Neural progenitor cell (in vitro differentiated cells): ENCODE results near the gene AKAP8L. TPM values are rescaled to one million over a fixed set of nuclear protein-coding genes. Genes with fewer than 3 reads are reported as not detected.

ENCODE experiments used
- DNase-seq: peaks from one replicate; pipeline ENCODE4 v3.0.0-alpha.2; 2016; ENCODE audit warnings: low spot score
- H2AFZ ChIP-seq: fragments of 200-600 bp; sonication (generic); replicated peaks from 2 replicates; pipeline ENCODE4 v1.6.1; 2016; ENCODE audit warnings: antibody characterized with exemption
- H3F3A ChIP-seq: fragments of 200-600 bp; sonication (generic); 2 replicates; pipeline ENCODE4 v1.6.1; 2016; ENCODE audit warnings: antibody characterized with exemption, low read depth
- H3K27ac ChIP-seq: fragments of 200-600 bp; sonication (generic); 2 replicates; pipeline ENCODE4 v1.5.1; 2016; ENCODE audit warnings: mild to moderate bottlenecking
- H3K27me3 ChIP-seq: fragments of 200-600 bp; sonication (generic); 2 replicates; pipeline ENCODE4 v1.6.1; 2016; ENCODE audit warnings: mild to moderate bottlenecking, moderate library complexity
- H3K36me3 ChIP-seq: fragments of 200-600 bp; sonication (generic); 2 replicates; pipeline ENCODE4 v1.5.1; 2016
- H3K4me1 ChIP-seq: fragments of 200-600 bp; sonication (generic); 2 replicates; pipeline ENCODE4 v1.6.1; 2016; ENCODE audit warnings: mixed run types
- H3K4me2 ChIP-seq: fragments of 200-600 bp; sonication (generic); 2 replicates; pipeline ENCODE4 v1.6.1; 2016
- H3K4me3 ChIP-seq: fragments of 200-600 bp; sonication (generic); 2 replicates; pipeline ENCODE4 v1.5.1; 2016
- H3K79me2 ChIP-seq: fragments of 200-600 bp; sonication (generic); 2 replicates; pipeline ENCODE4 v1.6.1; 2016; ENCODE audit warnings: low read depth
- H3K9ac ChIP-seq: fragments of 200-600 bp; sonication (generic); 2 replicates; pipeline ENCODE4 v1.6.1; 2016
- H3K9me3 ChIP-seq: fragments of 200-600 bp; sonication (generic); 2 replicates; pipeline ENCODE4 v1.5.1; 2016; ENCODE audit warnings: low read depth
- H4K20me1 ChIP-seq: fragments of 200-600 bp; sonication (generic); 2 replicates; pipeline ENCODE4 v1.6.1; 2016; ENCODE audit warnings: low read depth
- H3K27ac Mint-ChIP-seq: 3 replicates; pipeline ENCODE4 v1.8.0; 2021; ENCODE audit warnings: mixed read lengths
- H3K27me3 Mint-ChIP-seq: 2 replicates; pipeline ENCODE4 v1.8.0; 2022; ENCODE audit warnings: low read depth, mild to moderate bottlenecking, inconsistent platforms, moderate library complexity, mixed read lengths; ENCODE audit not compliant: insufficient read depth
- H3K36me3 Mint-ChIP-seq: 3 replicates; pipeline ENCODE4 v1.8.0; 2021; ENCODE audit warnings: mixed read lengths
- H3K4me1 Mint-ChIP-seq: 3 replicates; pipeline ENCODE4 v1.8.0; 2021; ENCODE audit warnings: mixed read lengths
- H3K4me3 Mint-ChIP-seq: 3 replicates; pipeline ENCODE4 v1.8.0; 2021; ENCODE audit warnings: mild to moderate bottlenecking, moderate library complexity, mixed read lengths
- H3K9me3 Mint-ChIP-seq: 3 replicates; pipeline ENCODE4 v1.8.0; 2020; ENCODE audit warnings: mixed read lengths
- CTCF ChIP-seq: fragments of 200-600 bp; sonication (generic); IDR thresholded peaks from 2 replicates; pipeline ENCODE4 v1.5.1; 2017; ENCODE audit warnings: antibody characterized with exemption, mild to moderate bottlenecking
- EZH2 ChIP-seq: fragments of 200-600 bp; sonication (generic); IDR thresholded peaks from 2 replicates; pipeline ENCODE4 v1.6.1; 2017; ENCODE audit warnings: antibody characterized with exemption, mild to moderate bottlenecking, moderate library complexity
- EZH2phosphoT487 ChIP-seq: fragments of 200-600 bp; sonication (generic); IDR thresholded peaks from 2 replicates; pipeline ENCODE4 v1.6.1; 2017; ENCODE audit warnings: antibody characterized with exemption
- total RNA-seq: library from RNA; depleted of rRNA; stranded (reverse); fragments of >200 nt; gene quantifications from 2 replicates; pipeline ENCODE4 v1.2.3, GENCODE V29; 2015; ENCODE audit warnings: low replicate concordance

Gene AKAP8L
- total RNA-seq, 1 donor from 2014 or later = 131 TPM

GRCh38 chr19:15455996-15456395 lies 37.2 kb upstream of the AKAP8L start:
- Mint-ChIP-seq H3K4me3 (no peak overlapping the region), H3K27ac (no peak overlapping the region), H3K4me1 (peaks cover 9% of the 10 kb centered on the region), H3K36me3 (no peaks in the 10 kb centered on the region), H3K9me3 (no peaks in the 10 kb centered on the region), H3K27me3 (peaks cover 48% of the 10 kb centered on the region)
- Histone ChIP-seq H3K79me2 (no peaks in the 10 kb centered on the region), H4K20me1 (peaks cover 36% of the 10 kb centered on the region), H2AFZ (no peak overlapping the region), H3K27ac (no peak overlapping the region), H3K9me3 (no peaks in the 10 kb centered on the region), H3K36me3 (no peaks in the 10 kb centered on the region), H3K4me3 (no peak overlapping the region), H3K27me3 (peaks cover 87% of the 10 kb centered on the region), H3K4me1 (peaks cover 5% of the 10 kb centered on the region), H3F3A (peaks cover 32% of the 10 kb centered on the region), H3K4me2 (no peak overlapping the region), H3K9ac (no peak overlapping the region)
- TF ChIP-seq EZH2 = no peak
- TF ChIP-seq EZH2phosphoT487 = no peak
- no peak for TF ChIP-seq CTCF
- DNase-seq = no peak

GRCh38 chr19:15453906-15454860 lies 35.4 kb upstream of the AKAP8L start:
- peak overlapping the region; percentile 28 for H3K4me3 Mint-ChIP-seq
- H3K79me2 ChIP-seq = no peaks in the 10 kb centered on the region
- TF ChIP-seq CTCF = peak; percentile 32
- TF ChIP-seq EZH2phosphoT487 = no peak
- TF ChIP-seq EZH2 = no peak
- peak overlapping the region; percentile 7 for H3K27ac Mint-ChIP-seq
- DNase-seq = no peak
- H3K36me3 ChIP-seq = no peaks in the 10 kb centered on the region
- peaks cover 5% of the 10 kb centered on the region for H3K4me1 ChIP-seq
- peaks cover 13% of the 10 kb centered on the region for H3K4me1 Mint-ChIP-seq
- H3K9ac ChIP-seq = no peak overlapping the region
- H4K20me1 ChIP-seq = peaks cover 36% of the 10 kb centered on the region
- H3K9me3 Mint-ChIP-seq = no peaks in the 10 kb centered on the region
- H3K9me3 ChIP-seq = no peaks in the 10 kb centered on the region
- peaks cover 2% of the 10 kb centered on the region for H3K36me3 Mint-ChIP-seq
- peaks cover 69% of the 10 kb centered on the region for H3K27me3 ChIP-seq
- no peak overlapping the region for H3K27ac ChIP-seq
- peaks cover 44% of the 10 kb centered on the region for H3F3A ChIP-seq
- peaks cover 42% of the 10 kb centered on the region for H3K27me3 Mint-ChIP-seq
- no peak overlapping the region for H3K4me3 ChIP-seq
- H3K4me2 ChIP-seq = no peak overlapping the region
- H2AFZ ChIP-seq = no peak overlapping the region

- Histone ChIP-seq H3K36me3 (no peaks in the 10 kb centered on the region), H3F3A (peaks cover 55% of the 10 kb centered on the region), H2AFZ (peak overlapping the region; percentile 71), H4K20me1 (peaks cover 34% of the 10 kb centered on the region), H3K79me2 (no peaks in the 10 kb centered on the region), H3K4me1 (peaks cover 12% of the 10 kb centered on the region), H3K9me3 (no peaks in the 10 kb centered on the region), H3K9ac (no peak overlapping the region), H3K4me2 (peak overlapping the region; percentile 73), H3K4me3 (peak overlapping the region; percentile 43), H3K27me3 (peaks cover 58% of the 10 kb centered on the region), H3K27ac (no peak overlapping the region)
- peaks cover 46% of the 10 kb centered on the region for H3K27me3 Mint-ChIP-seq
- H3K36me3 Mint-ChIP-seq = peaks cover 2% of the 10 kb centered on the region
- no peaks in the 10 kb centered on the region for H3K9me3 Mint-ChIP-seq
- no peak overlapping the region for H3K27ac Mint-ChIP-seq
- peaks cover 20% of the 10 kb centered on the region for H3K4me1 Mint-ChIP-seq
- peak overlapping the region; percentile 77 for H3K4me3 Mint-ChIP-seq
- TF ChIP-seq CTCF (peak; percentile 37), EZH2 (peak; percentile 75), EZH2phosphoT487 (peak; percentile 75)
- peak; percentile 64 for DNase-seq
These were observed 34.3 kb upstream of the AKAP8L start for GRCh38 chr19:15453091-15453578.
